Activated CD4-positive, CD25-positive, alpha-beta regulatory T cell treated with anti-CD3 and anti-CD28 coated beads, Interleukin-2, amount 50 U/mL, for 72 hours (primary cell): ENCODE measurements around the gene ACTG1.

Experiments used
- DNase-seq: peaks from one replicate; pipeline ENCODE4 v3.0.0; 2021

ACTG1 gene

GRCh38 chr17:81544281-81544974 lies 31.8 kb upstream of the ACTG1 start:
- DNase-seq: no peak

- DNase-seq: no peak
Observed at GRCh38 chr17:81543756-81544155, 31.2 kb upstream of the ACTG1 start.

- DNase-seq: no peak
Observed at GRCh38 chr17:81543339-81543675, 30.7 kb upstream of the ACTG1 start.

GRCh38 chr17:81542431-81543338 lies 30.1 kb upstream of the ACTG1 start:
- DNase-seq: no peak

- DNase-seq: no peak
Observed at GRCh38 chr17:81541123-81541522, 28.5 kb upstream of the ACTG1 start.

GRCh38 chr17:81540676-81541027 lies 28.1 kb upstream of the ACTG1 start:
- no peak for DNase-seq

- DNase-seq: no peak
Observed at GRCh38 chr17:81539961-81540675, 27.5 kb upstream of the ACTG1 start.

- no peak for DNase-seq
Observed at GRCh38 chr17:81539571-81539900, 26.9 kb upstream of the ACTG1 start.

GRCh38 chr17:81538651-81539570 lies 26.3 kb upstream of the ACTG1 start:
- no peak for DNase-seq

GRCh38 chr17:81537856-81538555 lies 25.4 kb upstream of the ACTG1 start:
- no peak for DNase-seq

- DNase-seq: no peak
Observed at GRCh38 chr17:81537343-81537855, 24.8 kb upstream of the ACTG1 start.

GRCh38 chr17:81536299-81537290 lies 24.0 kb upstream of the ACTG1 start:
- DNase-seq: no peak

GRCh38 chr17:81535480-81536298 lies 23.1 kb upstream of the ACTG1 start:
- DNase-seq: no peak

- no peak for DNase-seq
Observed at GRCh38 chr17:81535007-81535328, 22.4 kb upstream of the ACTG1 start.

GRCh38 chr17:81534157-81535006 lies 21.8 kb upstream of the ACTG1 start:
- no peak for DNase-seq

GRCh38 chr17:81533339-81534141 lies 20.9 kb upstream of the ACTG1 start:
- no peak for DNase-seq

GRCh38 chr17:81532490-81533287 lies 20.1 kb upstream of the ACTG1 start:
- DNase-seq: no peak
